ENCODE data around the gene RAB11FIP3.

RAB11FIP3 gene

GRCh38 chr16:524274-525040 is 99.0 kb downstream of the RAB11FIP3 start:
- no peak for TF ChIP-seq CTCF (conservative IDR thresholded peaks at IDR 0.05; ENCODE audit: low read depth, low read length)
- no peak overlapping the region for H3K4me3 ChIP-seq (ENCODE audit: low read length)
- no peak for DNase-seq (ENCODE audit: low read depth)

DNA sequence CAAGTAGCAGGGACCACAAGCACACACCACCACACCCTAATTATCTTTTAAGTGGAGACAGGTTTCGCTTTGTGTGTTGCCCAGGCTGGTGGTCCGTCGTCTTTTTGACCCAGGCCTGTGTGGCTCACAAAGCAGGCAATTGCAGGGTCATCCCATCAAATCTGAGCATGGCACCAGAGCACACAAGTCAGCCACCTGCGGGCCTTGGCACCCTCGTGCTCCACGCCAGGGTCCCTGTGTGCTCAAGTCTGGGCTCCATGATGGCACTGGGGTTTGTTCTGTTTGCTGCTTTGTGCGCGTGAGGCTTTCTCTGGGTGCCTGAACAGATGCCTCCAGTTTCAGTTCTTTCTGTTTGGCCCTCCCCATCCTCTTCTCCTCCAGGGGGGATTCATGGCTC is 99.7 kb downstream of the RAB11FIP3 start:
- no peak for DNase-seq (ENCODE audit: low read depth)
- TF ChIP-seq CTCF (conservative IDR thresholded peaks at IDR 0.05; ENCODE audit: low read depth, low read length) = no peak
- no peak overlapping the region for H3K4me3 ChIP-seq (ENCODE audit: low read length)

DNA sequence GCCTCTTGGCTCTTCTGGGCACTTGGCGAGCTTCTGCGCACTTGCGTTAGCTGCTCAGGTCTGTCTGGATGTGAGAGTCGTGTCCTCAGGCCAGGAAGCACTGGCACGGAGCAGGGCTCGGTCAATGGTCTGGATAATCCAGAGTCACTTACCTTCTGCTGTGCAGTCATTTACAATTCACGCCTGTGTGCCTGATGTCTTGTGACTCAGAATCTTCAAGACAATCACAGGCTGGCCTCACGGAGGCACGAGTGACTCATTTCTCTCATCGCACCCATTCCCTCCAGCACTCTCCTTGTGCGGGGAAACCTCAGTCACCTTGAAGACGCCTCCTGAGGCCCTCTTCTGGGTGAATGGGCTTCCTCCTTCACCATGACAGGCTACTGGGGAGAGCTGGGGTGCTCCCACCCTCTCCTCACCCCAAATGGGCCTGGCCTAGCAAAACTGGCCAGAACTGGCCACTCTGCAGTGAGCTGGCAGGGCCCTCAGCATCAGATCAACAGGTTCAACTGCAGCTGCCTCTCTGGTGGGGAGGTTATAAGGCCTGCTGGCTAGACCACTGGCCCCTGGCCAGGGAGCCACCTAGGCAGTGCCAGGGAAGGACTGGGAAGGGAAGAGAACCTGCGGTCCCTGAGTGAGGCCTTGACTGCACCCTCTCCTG is 100.2 kb downstream of the RAB11FIP3 start:
- peak overlapping the region; percentile 62 for H3K4me3 ChIP-seq (ENCODE audit: low read length)
- DNase-seq (ENCODE audit: low read depth) = peak; percentile 72
- no peak for TF ChIP-seq CTCF (conservative IDR thresholded peaks at IDR 0.05; ENCODE audit: low read depth, low read length)

- TF ChIP-seq CTCF (conservative IDR thresholded peaks at IDR 0.05; ENCODE audit: low read depth, low read length) = no peak
- DNase-seq (ENCODE audit: low read depth) = peak; percentile 23
These were observed 100.9 kb downstream of the RAB11FIP3 start for GRCh38 chr16:526181-527014.

DNA sequence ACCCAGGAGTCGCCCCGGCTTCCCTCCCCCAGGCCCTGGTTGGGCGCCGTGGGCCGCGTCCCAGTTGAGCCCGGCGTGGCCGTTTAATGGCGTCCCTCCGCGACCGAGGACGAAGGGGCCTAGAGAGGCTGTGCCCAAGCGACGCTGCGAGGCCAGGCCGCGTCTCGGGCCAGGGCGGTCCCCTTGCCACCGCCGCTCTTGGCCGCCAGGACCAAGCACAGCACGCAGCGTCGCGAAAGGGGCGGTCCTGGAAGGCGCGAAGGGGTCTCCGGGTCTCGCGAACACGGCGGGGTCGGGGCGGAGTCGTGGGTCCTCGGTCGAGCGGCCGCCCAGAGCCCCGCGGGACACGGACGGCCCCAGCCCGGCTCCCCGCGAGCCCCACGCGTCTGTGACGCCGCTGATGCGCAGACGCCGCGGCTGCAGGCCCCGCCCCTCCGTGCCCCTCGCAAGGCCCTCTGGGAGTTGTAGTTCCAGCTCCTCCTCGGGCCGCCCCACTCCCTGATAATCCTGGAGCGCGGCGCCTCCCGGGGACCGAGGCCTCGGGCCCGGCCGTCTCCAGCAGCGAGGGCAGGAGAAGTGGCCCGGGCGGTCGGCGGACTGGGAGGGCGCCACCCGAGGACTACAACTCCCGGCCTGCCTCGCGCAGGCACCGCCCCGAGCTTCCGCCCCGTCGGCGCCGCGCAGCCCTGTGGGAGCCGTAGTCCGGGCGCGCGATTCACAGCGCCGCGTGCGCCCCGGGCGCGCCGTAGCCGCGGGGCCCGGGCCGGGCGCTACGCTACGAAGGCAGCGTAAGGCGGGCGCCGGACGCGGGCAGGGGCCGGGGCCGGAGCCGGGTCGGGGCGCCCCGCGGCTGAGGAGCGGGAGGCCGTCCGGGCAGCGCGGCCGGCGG is 101.8 kb downstream of the RAB11FIP3 start, which contains the start of gene CAPN15:
CAPN15 (plus strand) TSS at position 698 of the 889 bp plus-strand sequence. CDS start 19,127 bp downstream, outside the sequence.
- peak within 1 kb of the TSS; percentile 68 for H3K4me3 ChIP-seq (ENCODE audit: low read length)
- DNase-seq (ENCODE audit: low read depth) = peak; percentile 59
- TF ChIP-seq CTCF (conservative IDR thresholded peaks at IDR 0.05; ENCODE audit: low read depth, low read length) = no peak

More at GRCh38 chr16:526181-527014, 100.9 kb downstream of the RAB11FIP3 start:
- H3K4me3 ChIP-seq (ENCODE audit: low read length) = peak overlapping the region; percentile 62
